Activated CD4-positive, alpha-beta T cell treated with anti-CD3 and anti-CD28 coated beads, Interleukin-2, amount 10 ng/mL, durations not matched to agents 7 days and 5 days (primary cell): Measurements from ENCODE around the gene SPAG16. TPM values are rescaled to one million over a fixed set of nuclear protein-coding genes. Genes with fewer than 3 reads are reported as not detected.

Experiments
- CTCF ChIA-PET: fragments of 350-600 bp; sonication (Branson Sonifier 250); formaldehyde crosslinking; loops from one replicate; lab custom pipeline; 2021; ENCODE audit warnings: antibody characterized with exemption; lab: Charles Lee
- POLR2A ChIA-PET: fragments of 350-600 bp; sonication (Branson Sonifier 250); formaldehyde crosslinking; loops from one replicate; lab custom pipeline; 2021; ENCODE audit warnings: antibody characterized with exemption; lab: Charles Lee
- DNase-seq: peaks from one replicate; pipeline ENCODE4 v3.0.0-alpha.2; 2020
- H3K27ac Mint-ChIP-seq: one replicate; pipeline ENCODE4 v1.8.0; 2021; ENCODE audit warnings: mild to moderate bottlenecking, moderate library complexity, mixed read lengths
- H3K27me3 Mint-ChIP-seq: one replicate; pipeline ENCODE4 v1.8.0; 2021; ENCODE audit warnings: mixed read lengths
- H3K36me3 Mint-ChIP-seq: one replicate; pipeline ENCODE4 v1.8.0; 2021; ENCODE audit warnings: low read depth, mixed read lengths
- H3K4me1 Mint-ChIP-seq: one replicate; pipeline ENCODE4 v1.8.0; 2021; ENCODE audit warnings: mixed read lengths
- H3K4me3 Mint-ChIP-seq: one replicate; pipeline ENCODE4 v1.8.0; 2021; ENCODE audit warnings: mild to moderate bottlenecking, moderate library complexity, mixed read lengths
- H3K9me3 Mint-ChIP-seq: one replicate; pipeline ENCODE4 v1.8.0; 2021; ENCODE audit warnings: mixed read lengths
- total RNA-seq, 2 experiments: library from RNA; stranded (reverse); gene quantifications; one replicate each; pipeline ENCODE4 v1.2.3, GENCODE V29; 2021

The SPAG16 gene
- total RNA-seq, 2 experiments from 2014 or later = 10.6 to 10.7 TPM

GRCh38 chr2:214127571-214127970 lies 843.3 kb downstream of the SPAG16 start:
- no peak overlapping the region for H3K4me3 Mint-ChIP-seq
- no peaks in the 10 kb centered on the region for H3K36me3 Mint-ChIP-seq
- no peaks in the 10 kb centered on the region for H3K4me1 Mint-ChIP-seq
- H3K27me3 Mint-ChIP-seq = no peaks in the 10 kb centered on the region
- ChIA-PET CTCF (no interaction called here), POLR2A (no interaction called here)
- no peak overlapping the region for H3K27ac Mint-ChIP-seq
- no peak for DNase-seq
- no peaks in the 10 kb centered on the region for H3K9me3 Mint-ChIP-seq

GRCh38 chr2:214128040-214128439 lies 843.8 kb downstream of the SPAG16 start:
- DNase-seq = no peak
- Mint-ChIP-seq H3K27ac (no peak overlapping the region), H3K27me3 (no peaks in the 10 kb centered on the region), H3K4me1 (no peaks in the 10 kb centered on the region), H3K9me3 (no peaks in the 10 kb centered on the region), H3K36me3 (no peaks in the 10 kb centered on the region), H3K4me3 (no peak overlapping the region)
- CTCF ChIA-PET = no interaction called here
- POLR2A ChIA-PET = no interaction called here

DNA sequence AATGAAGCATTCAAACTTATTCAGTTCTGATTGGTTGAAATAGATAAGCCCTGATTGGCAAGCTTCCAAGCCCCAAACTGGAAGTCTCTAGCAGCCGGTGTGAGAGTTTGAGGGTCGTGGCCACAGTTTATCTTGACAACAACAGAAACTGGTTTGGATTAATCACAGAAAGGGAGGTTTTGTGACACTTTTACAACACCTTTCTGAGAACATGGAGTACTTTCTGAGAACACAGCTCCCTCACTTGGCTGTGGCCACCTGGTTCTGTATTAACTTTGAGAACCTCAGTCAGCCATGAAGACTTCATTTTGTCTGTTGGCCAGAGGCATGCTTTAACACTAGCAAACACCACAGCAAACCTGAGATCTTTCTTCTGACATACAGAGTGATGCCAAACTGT lies 845.9 kb downstream of the SPAG16 start:
- ChIA-PET CTCF (no interaction called here), POLR2A (no interaction called here)
- no peaks in the 10 kb centered on the region for H3K27me3 Mint-ChIP-seq
- no peaks in the 10 kb centered on the region for H3K36me3 Mint-ChIP-seq
- no peak for DNase-seq
- H3K27ac Mint-ChIP-seq = no peak overlapping the region
- no peaks in the 10 kb centered on the region for H3K9me3 Mint-ChIP-seq
- no peak overlapping the region for H3K4me3 Mint-ChIP-seq
- H3K4me1 Mint-ChIP-seq = no peaks in the 10 kb centered on the region

DNA sequence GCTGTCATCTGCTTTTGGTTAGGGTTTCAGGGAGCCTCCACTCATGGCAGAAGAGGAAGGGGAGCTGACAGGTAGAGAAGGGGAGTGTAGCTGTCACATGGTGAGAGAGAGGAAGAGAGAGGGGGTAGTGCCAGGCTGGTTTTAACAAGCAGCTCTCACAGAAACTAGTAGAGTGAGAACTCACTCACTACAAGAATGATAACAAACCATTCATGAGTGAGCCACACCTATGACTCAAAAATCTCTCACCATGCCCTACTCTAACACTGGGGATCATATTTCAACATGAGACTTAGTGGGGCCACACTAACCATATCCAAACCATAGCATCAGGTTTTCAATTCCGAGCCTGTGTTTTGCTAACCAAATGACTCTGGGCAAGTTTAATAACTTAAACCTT lies 851.7 kb downstream of the SPAG16 start:
- Mint-ChIP-seq H3K27ac (no peak overlapping the region), H3K27me3 (no peaks in the 10 kb centered on the region), H3K4me3 (no peak overlapping the region), H3K4me1 (no peaks in the 10 kb centered on the region), H3K9me3 (no peaks in the 10 kb centered on the region), H3K36me3 (no peaks in the 10 kb centered on the region)
- CTCF ChIA-PET = no interaction called here
- no peak for DNase-seq
- POLR2A ChIA-PET = no interaction called here

GRCh38 chr2:214138779-214139178 lies 854.5 kb downstream of the SPAG16 start:
- Mint-ChIP-seq H3K36me3 (no peaks in the 10 kb centered on the region), H3K4me1 (no peaks in the 10 kb centered on the region), H3K4me3 (no peak overlapping the region), H3K27ac (no peak overlapping the region), H3K9me3 (no peaks in the 10 kb centered on the region), H3K27me3 (no peaks in the 10 kb centered on the region)
- ChIA-PET POLR2A (no interaction called here), CTCF (no interaction called here)
- no peak for DNase-seq

DNA sequence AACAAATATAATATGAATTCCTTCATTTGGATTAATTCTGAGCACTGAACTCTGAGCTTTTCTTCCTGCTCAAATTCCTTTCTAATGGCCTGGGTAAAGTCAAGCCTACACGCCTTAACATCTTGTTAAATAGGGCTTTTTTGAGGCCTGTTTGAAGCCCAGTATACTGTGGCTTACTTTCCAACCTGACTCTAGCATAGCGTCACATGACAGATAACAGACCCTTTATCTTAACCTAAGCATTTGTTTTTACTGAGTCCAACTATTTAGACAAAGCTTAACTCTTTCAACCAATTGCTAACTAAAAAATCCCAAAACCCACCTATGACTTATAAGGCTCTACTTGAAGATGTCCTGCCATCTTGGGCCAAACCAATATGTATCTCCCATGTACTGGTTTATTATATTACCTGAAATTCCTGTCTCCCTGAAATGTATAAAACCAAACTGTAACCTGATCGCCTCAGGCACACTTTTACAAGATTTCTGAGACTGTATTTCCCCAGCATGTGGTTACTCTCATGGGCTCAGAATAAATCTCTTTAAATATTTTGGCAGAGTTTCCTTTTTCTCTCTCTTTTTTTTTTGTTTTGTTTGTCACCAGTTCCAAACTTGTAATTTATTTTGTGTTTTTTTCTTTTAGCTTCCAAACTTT lies 855.5 kb downstream of the SPAG16 start:
- Mint-ChIP-seq H3K36me3 (no peaks in the 10 kb centered on the region), H3K4me3 (no peak overlapping the region), H3K27me3 (no peaks in the 10 kb centered on the region), H3K9me3 (no peaks in the 10 kb centered on the region), H3K4me1 (no peaks in the 10 kb centered on the region), H3K27ac (no peak overlapping the region)
- CTCF ChIA-PET = no interaction called here
- POLR2A ChIA-PET = no interaction called here
- no peak for DNase-seq

- Mint-ChIP-seq H3K4me3 (no peak overlapping the region), H3K27me3 (no peaks in the 10 kb centered on the region), H3K4me1 (no peaks in the 10 kb centered on the region), H3K27ac (no peak overlapping the region), H3K36me3 (no peaks in the 10 kb centered on the region), H3K9me3 (no peaks in the 10 kb centered on the region)
- no peak for DNase-seq
- ChIA-PET CTCF (no interaction called here), POLR2A (no interaction called here)
Observed at GRCh38 chr2:214156971-214157370, 872.7 kb downstream of the SPAG16 start.

- H3K27ac Mint-ChIP-seq = no peak overlapping the region
- CTCF ChIA-PET = no interaction called here
- POLR2A ChIA-PET = no interaction called here
Observed at GRCh38 chr2:214158851-214159250, 874.6 kb downstream of the SPAG16 start.

GRCh38 chr2:214169281-214169680 lies 885.0 kb downstream of the SPAG16 start:
- Mint-ChIP-seq H3K27me3 (no peaks in the 10 kb centered on the region), H3K4me1 (no peaks in the 10 kb centered on the region), H3K9me3 (no peaks in the 10 kb centered on the region)

More at GRCh38 chr2:214158851-214159250, 874.6 kb downstream of the SPAG16 start:
- Mint-ChIP-seq H3K9me3 (no peaks in the 10 kb centered on the region), H3K4me3 (no peak overlapping the region), H3K4me1 (no peaks in the 10 kb centered on the region), H3K36me3 (no peaks in the 10 kb centered on the region), H3K27me3 (no peaks in the 10 kb centered on the region)
- no peak for DNase-seq

DNA sequence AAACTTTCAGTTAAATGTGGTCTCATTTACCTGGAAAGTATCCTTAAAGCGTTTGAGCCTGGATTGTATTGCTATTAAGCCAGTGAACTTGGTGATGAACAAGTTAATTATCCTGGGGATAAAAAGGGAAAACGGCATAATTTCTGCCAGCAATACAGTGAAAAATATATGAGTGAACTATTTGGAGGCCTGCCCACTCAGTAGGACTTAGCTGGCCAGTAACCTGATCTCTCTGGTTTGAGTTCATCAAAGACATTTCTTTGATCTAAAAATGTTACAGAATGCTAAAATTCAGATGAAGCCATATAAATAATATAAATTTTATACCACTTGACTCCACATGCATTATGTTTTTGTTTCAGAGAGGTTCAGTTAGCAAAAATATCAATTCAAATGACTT lies 885.5 kb downstream of the SPAG16 start:
- Mint-ChIP-seq H3K4me1 (no peaks in the 10 kb centered on the region), H3K4me3 (no peak overlapping the region), H3K9me3 (no peaks in the 10 kb centered on the region), H3K36me3 (no peaks in the 10 kb centered on the region), H3K27me3 (no peaks in the 10 kb centered on the region), H3K27ac (no peak overlapping the region)
- ChIA-PET CTCF (no interaction called here), POLR2A (no interaction called here)
- DNase-seq = no peak

More at GRCh38 chr2:214169281-214169680, 885.0 kb downstream of the SPAG16 start:
- Mint-ChIP-seq H3K27ac (no peak overlapping the region), H3K36me3 (no peaks in the 10 kb centered on the region), H3K4me3 (no peak overlapping the region)
- CTCF ChIA-PET = no interaction called here
- POLR2A ChIA-PET = no interaction called here
- no peak for DNase-seq

- Mint-ChIP-seq H3K27me3 (no peaks in the 10 kb centered on the region), H3K27ac (no peak overlapping the region), H3K9me3 (no peaks in the 10 kb centered on the region), H3K36me3 (no peaks in the 10 kb centered on the region), H3K4me3 (no peak overlapping the region), H3K4me1 (no peaks in the 10 kb centered on the region)
- ChIA-PET CTCF (no interaction called here), POLR2A (no interaction called here)
- no peak for DNase-seq
Observed at GRCh38 chr2:214174563-214174962, 890.3 kb downstream of the SPAG16 start.

- Mint-ChIP-seq H3K27me3 (no peaks in the 10 kb centered on the region), H3K4me1 (no peaks in the 10 kb centered on the region), H3K27ac (no peak overlapping the region), H3K4me3 (no peak overlapping the region), H3K36me3 (no peaks in the 10 kb centered on the region), H3K9me3 (no peaks in the 10 kb centered on the region)
- POLR2A ChIA-PET = no interaction called here
- CTCF ChIA-PET = no interaction called here
- DNase-seq = no peak
Observed at GRCh38 chr2:214180071-214180470, 895.8 kb downstream of the SPAG16 start.

- no peak for DNase-seq
- no peaks in the 10 kb centered on the region for H3K36me3 Mint-ChIP-seq
- no peak overlapping the region for H3K4me3 Mint-ChIP-seq
- no peaks in the 10 kb centered on the region for H3K27me3 Mint-ChIP-seq
- no peaks in the 10 kb centered on the region for H3K4me1 Mint-ChIP-seq
- no peaks in the 10 kb centered on the region for H3K9me3 Mint-ChIP-seq
- ChIA-PET POLR2A (no interaction called here), CTCF (no interaction called here)
- no peak overlapping the region for H3K27ac Mint-ChIP-seq
Observed at GRCh38 chr2:214180686-214181085, 896.4 kb downstream of the SPAG16 start.

GRCh38 chr2:214184461-214184860 lies 900.2 kb downstream of the SPAG16 start:
- CTCF ChIA-PET = no interaction called here
- no peak overlapping the region for H3K27ac Mint-ChIP-seq
- no peak overlapping the region for H3K4me3 Mint-ChIP-seq
- POLR2A ChIA-PET = no interaction called here
- no peak for DNase-seq
- no peaks in the 10 kb centered on the region for H3K27me3 Mint-ChIP-seq
- H3K4me1 Mint-ChIP-seq = no peaks in the 10 kb centered on the region
- no peaks in the 10 kb centered on the region for H3K9me3 Mint-ChIP-seq
- no peaks in the 10 kb centered on the region for H3K36me3 Mint-ChIP-seq
